Liver (tissue), 9 donors: ENCODE results near the gene SEC11C. TPM values are rescaled to one million over a fixed set of nuclear protein-coding genes. Genes with fewer than 3 reads are reported as not detected.

Experiments used
- DNase-seq: peaks from one replicate; pipeline ENCODE4 v3.0.0-alpha.2; 2017; ENCODE audit warnings: low spot score
- H3K27ac ChIP-seq, 2 donors: one replicate each; pipeline ENCODE4 v1.7.0; 2013; ENCODE audit warnings: inconsistent platforms in 2 of 2, low read length in 2 of 2, control low read depth in 1 of 2, low read depth in 1 of 2, mild to moderate bottlenecking in 1 of 2
- H3K27me3 ChIP-seq, 4 donors: one replicate each; pipeline versions ENCODE4 v1.6.1 to v1.7.0; 2013; ENCODE audit warnings: low read length in 3 of 4, inconsistent platforms in 1 of 4, mild to moderate bottlenecking in 1 of 4, moderate library complexity in 1 of 4; ENCODE audit not compliant: control insufficient read depth in 4 of 4, insufficient read depth in 4 of 4
- H3K36me3 ChIP-seq, 4 donors: one replicate each; pipeline versions ENCODE4 v1.6.1 to v1.7.0; 2013; ENCODE audit warnings: low read length in 3 of 4, mild to moderate bottlenecking in 3 of 4, low read depth in 1 of 4, moderate library complexity in 1 of 4; ENCODE audit not compliant: control insufficient read depth in 4 of 4, insufficient read depth in 3 of 4
- H3K4me1 ChIP-seq, 4 donors: one replicate each; pipeline versions ENCODE4 v1.6.1 to v1.7.0; 2013; ENCODE audit warnings: low read length in 3 of 4, mild to moderate bottlenecking in 3 of 4, moderate library complexity in 1 of 4; ENCODE audit not compliant: control insufficient read depth in 4 of 4, insufficient read depth in 4 of 4
- H3K4me3 ChIP-seq, 3 donors: one replicate each; pipeline versions ENCODE4 v1.6.1 to v1.7.0; 2013; ENCODE audit warnings: low read length in 3 of 3, control low read depth in 1 of 3, low read depth in 1 of 3, mild to moderate bottlenecking in 1 of 3
- H3K9ac ChIP-seq, 2 donors: one replicate each; pipeline ENCODE4 v1.7.0; 2013; ENCODE audit warnings: low read length in 2 of 2, mild to moderate bottlenecking in 2 of 2, moderate library complexity in 2 of 2, control low read depth in 1 of 2, low read depth in 1 of 2
- H3K9me3 ChIP-seq, 4 donors: one replicate each; pipeline versions ENCODE4 v1.6.1 to v1.7.0; 2013; ENCODE audit warnings: low read length in 3 of 4; ENCODE audit not compliant: control insufficient read depth in 4 of 4
- EGR1 ChIP-seq, 2 donors: IDR thresholded peaks; 2 replicates each; pipeline ENCODE4 v1.6.1; 2016 to 2018; ENCODE audit warnings: antibody characterized with exemption in 2 of 2, low read depth in 2 of 2
- FOXA1 ChIP-seq: IDR thresholded peaks from 2 replicates; pipeline ENCODE4 v1.6.1; 2016; ENCODE audit warnings: antibody characterized with exemption
- FOXA2 ChIP-seq: IDR thresholded peaks from 2 replicates; pipeline ENCODE4 v1.6.1; 2016; ENCODE audit warnings: antibody characterized with exemption
- GABPA ChIP-seq, 2 donors: IDR thresholded peaks in 1 of 2; conservative IDR thresholded peaks in 1 of 2; 2 replicates each; pipeline ENCODE4 v1.6.1; 2016; ENCODE audit warnings: antibody characterized with exemption in 2 of 2, mild to moderate bottlenecking in 1 of 2, moderate library complexity in 1 of 2
- HNF4A ChIP-seq, 2 donors: conservative IDR thresholded peaks; 2 replicates each; pipeline ENCODE4 v1.6.1; 2016; ENCODE audit warnings: antibody characterized with exemption in 2 of 2, mild to moderate bottlenecking in 2 of 2
- HNF4G ChIP-seq: IDR thresholded peaks from 2 replicates; pipeline ENCODE4 v1.6.1; 2016; ENCODE audit warnings: antibody characterized with exemption
- JUND ChIP-seq, 2 donors: IDR thresholded peaks; 2 replicates each; pipeline ENCODE4 v1.6.1; 2016; ENCODE audit warnings: antibody characterized with exemption in 2 of 2
- NR2F2 ChIP-seq: IDR thresholded peaks from 2 replicates; pipeline ENCODE4 v1.6.1; 2016; ENCODE audit warnings: antibody characterized with exemption
- RAD21 ChIP-seq, 2 donors: IDR thresholded peaks; 2 replicates each; pipeline ENCODE4 v1.6.1; 2016; ENCODE audit warnings: antibody characterized with exemption in 2 of 2, mild to moderate bottlenecking in 2 of 2
- RXRA ChIP-seq, 2 donors: IDR thresholded peaks; 2 replicates each; pipeline ENCODE4 v1.6.1; 2017 to 2018; ENCODE audit warnings: antibody characterized with exemption in 2 of 2, mild to moderate bottlenecking in 1 of 2
- TAF1 ChIP-seq: conservative IDR thresholded peaks from 2 replicates; pipeline ENCODE4 v1.6.1; 2016; ENCODE audit warnings: antibody characterized with exemption, mild to moderate bottlenecking
- YY1 ChIP-seq: IDR thresholded peaks from 2 replicates; pipeline ENCODE4 v1.6.1; 2016; ENCODE audit warnings: antibody characterized with exemption, mild to moderate bottlenecking
- WGBS: extraction: QIAGEN DNeasy Blood & Tissue Kit; methylation state at CpG from one replicate; pipeline ENCODE4 v1.1.7; 2013; 5-methylcytosine and 5-hydroxymethylcytosine counted together
- polyA plus RNA-seq, 2 donors: library from polyadenylated mRNA; stranded (reverse) in 1 of 2; unstranded in 1 of 2; fragments of 200-250 nt in 1 of 2; fragments of >200 nt in 1 of 2; fragmentation: Nextera tagmentation in 1 of 2; extraction: Ambion mirVana in 1 of 2; gene quantifications; one replicate each; pipeline versions ENCODE4 v1.2.1 to v1.2.3, GENCODE V29; 2013 to 2015
- total RNA-seq, 2 donors: library from RNA; depleted of rRNA; stranded (reverse); fragments of >200 nt; gene quantifications; one replicate each; pipeline ENCODE4 v1.2.3, GENCODE V29; 2014
- TF ChIP-seq, protein P1 (sequence below): IDR thresholded peaks from 2 replicates; pipeline ENCODE4 v1.6.1; 2016; ENCODE audit warnings: antibody characterized with exemption
- TF ChIP-seq, protein P2 (sequence below): IDR thresholded peaks from 2 replicates; pipeline ENCODE4 v1.6.1; 2016; ENCODE audit warnings: antibody characterized with exemption, mild to moderate bottlenecking
- TF ChIP-seq, protein P3 (sequence below): IDR thresholded peaks from 2 replicates; pipeline ENCODE4 v1.6.1; 2016; ENCODE audit warnings: antibody characterized with exemption
- TF ChIP-seq, protein P4 (sequence below): fragments of 150-350 bp; IDR thresholded peaks from 2 replicates; pipeline ENCODE4 v1.5.1; 2017; ENCODE audit warnings: improper control_type of control experiment, low read depth, low read length; ENCODE audit not compliant: missing input control
- TF ChIP-seq, protein P5 (sequence below): IDR thresholded peaks from 2 replicates; pipeline ENCODE4 v1.6.1; 2016; ENCODE audit warnings: antibody characterized with exemption
- donor health status: healthy.
- donor health status: healthy.
- donor health status: healthy.
- donor health status: healthy.
- donor health status: healthy.

SEC11C gene
- total and polyA plus RNA-seq, 4 donors = 106 to 206 (median 156) TPM

DNA sequence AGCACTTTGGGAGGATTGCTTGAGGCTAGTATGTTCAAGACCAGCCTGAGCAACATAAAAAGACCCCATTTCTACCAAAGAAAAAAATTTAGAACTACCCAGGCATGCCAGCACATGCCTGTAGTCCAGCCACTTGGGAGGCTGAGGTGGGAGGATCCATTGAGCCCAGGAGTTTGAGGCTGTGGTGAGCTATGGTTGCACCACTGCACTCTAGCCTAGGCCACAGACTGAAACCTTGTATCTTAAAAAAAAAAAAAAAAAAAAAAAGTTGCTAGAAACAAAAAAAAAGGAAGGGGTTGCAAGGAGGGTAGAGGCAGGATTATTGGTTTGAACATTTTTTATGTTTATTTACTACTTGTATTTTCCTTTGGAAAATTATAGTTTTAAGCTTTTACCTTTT lies 4.8 kb downstream of the SEC11C start:
- Histone ChIP-seq H3K27me3 (no peaks in the 10 kb centered on the region), H3K4me1 (peaks cover 8 to 51% (median 36%) of the 10 kb centered on the region in 4 donors), H3K9me3 (no peaks in the 10 kb centered on the region), H3K9ac (no peak overlapping the region), H3K4me3 (no peak overlapping the region), H3K36me3 (no peaks in the 10 kb centered on the region), H3K27ac (no peak overlapping the region)
- no peak for DNase-seq
- TF ChIP-seq, protein P1, sequence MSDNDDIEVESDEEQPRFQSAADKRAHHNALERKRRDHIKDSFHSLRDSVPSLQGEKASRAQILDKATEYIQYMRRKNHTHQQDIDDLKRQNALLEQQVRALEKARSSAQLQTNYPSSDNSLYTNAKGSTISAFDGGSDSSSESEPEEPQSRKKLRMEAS = no peak
- no peak for TF ChIP-seq TAF1
- no peak for TF ChIP-seq HNF4G
- TF ChIP-seq NR2F2 = no peak
- TF ChIP-seq, protein P2, sequence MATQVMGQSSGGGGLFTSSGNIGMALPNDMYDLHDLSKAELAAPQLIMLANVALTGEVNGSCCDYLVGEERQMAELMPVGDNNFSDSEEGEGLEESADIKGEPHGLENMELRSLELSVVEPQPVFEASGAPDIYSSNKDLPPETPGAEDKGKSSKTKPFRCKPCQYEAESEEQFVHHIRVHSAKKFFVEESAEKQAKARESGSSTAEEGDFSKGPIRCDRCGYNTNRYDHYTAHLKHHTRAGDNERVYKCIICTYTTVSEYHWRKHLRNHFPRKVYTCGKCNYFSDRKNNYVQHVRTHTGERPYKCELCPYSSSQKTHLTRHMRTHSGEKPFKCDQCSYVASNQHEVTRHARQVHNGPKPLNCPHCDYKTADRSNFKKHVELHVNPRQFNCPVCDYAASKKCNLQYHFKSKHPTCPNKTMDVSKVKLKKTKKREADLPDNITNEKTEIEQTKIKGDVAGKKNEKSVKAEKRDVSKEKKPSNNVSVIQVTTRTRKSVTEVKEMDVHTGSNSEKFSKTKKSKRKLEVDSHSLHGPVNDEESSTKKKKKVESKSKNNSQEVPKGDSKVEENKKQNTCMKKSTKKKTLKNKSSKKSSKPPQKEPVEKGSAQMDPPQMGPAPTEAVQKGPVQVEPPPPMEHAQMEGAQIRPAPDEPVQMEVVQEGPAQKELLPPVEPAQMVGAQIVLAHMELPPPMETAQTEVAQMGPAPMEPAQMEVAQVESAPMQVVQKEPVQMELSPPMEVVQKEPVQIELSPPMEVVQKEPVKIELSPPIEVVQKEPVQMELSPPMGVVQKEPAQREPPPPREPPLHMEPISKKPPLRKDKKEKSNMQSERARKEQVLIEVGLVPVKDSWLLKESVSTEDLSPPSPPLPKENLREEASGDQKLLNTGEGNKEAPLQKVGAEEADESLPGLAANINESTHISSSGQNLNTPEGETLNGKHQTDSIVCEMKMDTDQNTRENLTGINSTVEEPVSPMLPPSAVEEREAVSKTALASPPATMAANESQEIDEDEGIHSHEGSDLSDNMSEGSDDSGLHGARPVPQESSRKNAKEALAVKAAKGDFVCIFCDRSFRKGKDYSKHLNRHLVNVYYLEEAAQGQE = no peak
- TF ChIP-seq HNF4A (conservative IDR thresholded peaks at IDR 0.05) = no peak
- no peak for TF ChIP-seq FOXA2

DNA sequence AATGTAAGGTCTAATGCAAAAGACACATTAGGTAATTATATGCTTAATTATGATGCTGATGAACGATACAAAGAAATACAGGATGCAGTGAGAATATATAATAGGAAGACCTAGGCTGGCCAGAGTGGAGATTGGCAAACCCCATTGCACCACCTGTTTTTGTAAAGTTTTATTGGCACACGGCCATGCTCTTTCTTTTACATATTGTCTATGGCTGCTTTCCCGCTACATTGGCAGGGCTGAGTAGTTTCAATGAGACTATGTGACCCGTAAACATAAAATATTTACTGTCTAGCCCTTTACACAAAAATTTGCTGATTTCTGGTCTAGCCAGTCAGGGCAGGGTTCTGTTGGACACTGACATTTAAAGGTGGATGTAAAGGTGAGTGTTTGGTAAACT lies 5.4 kb downstream of the SEC11C start:
- no peak overlapping the region for H3K4me3 ChIP-seq
- WGBS = 75% methylated on average over 4 of the region's 4 CpGs
- H3K9ac ChIP-seq = no peak overlapping the region
- no peak overlapping the region for H3K27ac ChIP-seq
- H3K36me3 ChIP-seq = peaks cover 0 to 4% (median 1%) of the 10 kb centered on the region in 4 donors
- H3K4me1 ChIP-seq = peaks cover 8 to 50% (median 36%) of the 10 kb centered on the region in 4 donors
- no peaks in the 10 kb centered on the region for H3K9me3 ChIP-seq
- TF ChIP-seq HNF4A (conservative IDR thresholded peaks at IDR 0.05) = no peak
- TF ChIP-seq, protein P3, sequence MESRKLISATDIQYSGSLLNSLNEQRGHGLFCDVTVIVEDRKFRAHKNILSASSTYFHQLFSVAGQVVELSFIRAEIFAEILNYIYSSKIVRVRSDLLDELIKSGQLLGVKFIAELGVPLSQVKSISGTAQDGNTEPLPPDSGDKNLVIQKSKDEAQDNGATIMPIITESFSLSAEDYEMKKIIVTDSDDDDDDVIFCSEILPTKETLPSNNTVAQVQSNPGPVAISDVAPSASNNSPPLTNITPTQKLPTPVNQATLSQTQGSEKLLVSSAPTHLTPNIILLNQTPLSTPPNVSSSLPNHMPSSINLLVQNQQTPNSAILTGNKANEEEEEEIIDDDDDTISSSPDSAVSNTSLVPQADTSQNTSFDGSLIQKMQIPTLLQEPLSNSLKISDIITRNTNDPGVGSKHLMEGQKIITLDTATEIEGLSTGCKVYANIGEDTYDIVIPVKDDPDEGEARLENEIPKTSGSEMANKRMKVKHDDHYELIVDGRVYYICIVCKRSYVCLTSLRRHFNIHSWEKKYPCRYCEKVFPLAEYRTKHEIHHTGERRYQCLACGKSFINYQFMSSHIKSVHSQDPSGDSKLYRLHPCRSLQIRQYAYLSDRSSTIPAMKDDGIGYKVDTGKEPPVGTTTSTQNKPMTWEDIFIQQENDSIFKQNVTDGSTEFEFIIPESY = no peak
- TF ChIP-seq EGR1 (IDR thresholded peaks at IDR 0.05; ENCODE audit: low read depth in 2 of 2) = no peak
- no peak for TF ChIP-seq GABPA (IDR thresholded peaks at IDR 0.05 in 1 of 2, conservative IDR thresholded peaks at IDR 0.05 in 1 of 2)
- TF ChIP-seq HNF4G = no peak
- TF ChIP-seq, protein P1 = no peak
- TF ChIP-seq NR2F2 = no peak
- TF ChIP-seq, protein P4, sequence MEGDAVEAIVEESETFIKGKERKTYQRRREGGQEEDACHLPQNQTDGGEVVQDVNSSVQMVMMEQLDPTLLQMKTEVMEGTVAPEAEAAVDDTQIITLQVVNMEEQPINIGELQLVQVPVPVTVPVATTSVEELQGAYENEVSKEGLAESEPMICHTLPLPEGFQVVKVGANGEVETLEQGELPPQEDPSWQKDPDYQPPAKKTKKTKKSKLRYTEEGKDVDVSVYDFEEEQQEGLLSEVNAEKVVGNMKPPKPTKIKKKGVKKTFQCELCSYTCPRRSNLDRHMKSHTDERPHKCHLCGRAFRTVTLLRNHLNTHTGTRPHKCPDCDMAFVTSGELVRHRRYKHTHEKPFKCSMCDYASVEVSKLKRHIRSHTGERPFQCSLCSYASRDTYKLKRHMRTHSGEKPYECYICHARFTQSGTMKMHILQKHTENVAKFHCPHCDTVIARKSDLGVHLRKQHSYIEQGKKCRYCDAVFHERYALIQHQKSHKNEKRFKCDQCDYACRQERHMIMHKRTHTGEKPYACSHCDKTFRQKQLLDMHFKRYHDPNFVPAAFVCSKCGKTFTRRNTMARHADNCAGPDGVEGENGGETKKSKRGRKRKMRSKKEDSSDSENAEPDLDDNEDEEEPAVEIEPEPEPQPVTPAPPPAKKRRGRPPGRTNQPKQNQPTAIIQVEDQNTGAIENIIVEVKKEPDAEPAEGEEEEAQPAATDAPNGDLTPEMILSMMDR = no peak
- no peak for TF ChIP-seq RXRA (IDR thresholded peaks at IDR 0.05)
- TF ChIP-seq, protein P2 = no peak
- TF ChIP-seq, protein P5, sequence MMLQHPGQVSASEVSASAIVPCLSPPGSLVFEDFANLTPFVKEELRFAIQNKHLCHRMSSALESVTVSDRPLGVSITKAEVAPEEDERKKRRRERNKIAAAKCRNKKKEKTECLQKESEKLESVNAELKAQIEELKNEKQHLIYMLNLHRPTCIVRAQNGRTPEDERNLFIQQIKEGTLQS = no peak
- no peak for TF ChIP-seq JUND (IDR thresholded peaks at IDR 0.05)
- no peak for TF ChIP-seq RAD21 (IDR thresholded peaks at IDR 0.05)
- TF ChIP-seq FOXA2 = no peak
- no peak for TF ChIP-seq TAF1
- no peak for TF ChIP-seq FOXA1
- TF ChIP-seq YY1 = no peak
- DNase-seq = no peak
- no peaks in the 10 kb centered on the region for H3K27me3 ChIP-seq
